A172 (cell line): Measurements from ENCODE around the gene TGFBI. TPM values are rescaled to one million over a fixed set of nuclear protein-coding genes. Genes with fewer than 3 reads are reported as not detected.

Experiments used
- DNase-seq: peaks from one replicate; pipeline ENCODE4 v3.0.0-alpha.2; 2015; ENCODE audit warnings: low spot score
- total RNA-seq: library from RNA; depleted of rRNA; stranded (reverse); fragments of >200 nt; shearing (Covaris generic); gene quantifications from 2 replicates; pipeline ENCODE4 v1.2.3, GENCODE V29; 2014

The TGFBI gene
- total RNA-seq, 1 experiment from 2014 or later = 11.6 TPM

DNA sequence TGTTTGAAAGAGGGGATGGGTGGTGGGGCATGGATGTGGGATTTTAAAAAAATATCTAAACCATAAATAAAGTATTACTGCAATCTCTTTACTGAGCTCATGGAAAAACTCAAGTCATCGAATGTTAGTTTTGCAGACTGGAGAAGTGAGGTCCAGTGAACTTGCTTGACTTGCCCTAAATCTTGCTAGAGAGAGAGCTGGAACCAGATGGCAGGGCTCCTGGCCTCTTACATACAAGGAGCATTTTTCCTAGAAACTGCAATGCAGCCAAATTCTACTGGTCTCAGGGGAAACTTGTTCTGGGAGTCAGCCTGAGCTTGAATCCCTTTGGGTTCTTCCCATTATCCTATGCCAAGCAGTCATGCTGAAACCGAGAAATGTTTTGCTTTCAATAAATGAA, 2.9 kb upstream of the TGFBI start:
- no peak for DNase-seq

DNA sequence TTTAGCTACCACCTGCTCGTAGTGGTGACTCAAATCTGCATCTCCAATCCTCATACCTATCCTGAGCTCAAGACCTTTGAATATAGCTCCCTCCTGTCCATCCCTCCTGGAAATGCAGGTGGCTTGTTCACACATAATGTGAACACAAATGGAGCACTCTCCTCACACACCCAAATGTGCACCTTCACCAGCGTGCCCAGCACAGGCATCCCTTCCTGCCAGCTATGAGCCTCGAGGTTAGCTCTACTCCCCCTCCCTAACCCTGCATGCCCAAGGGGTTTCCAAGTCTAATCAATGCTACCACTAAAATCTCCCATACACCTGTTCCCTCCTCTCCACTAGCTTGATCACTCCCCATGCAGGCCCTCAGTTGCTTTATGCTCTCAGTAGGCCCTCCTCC, 2.2 kb upstream of the TGFBI start:
- no peak for DNase-seq

DNA sequence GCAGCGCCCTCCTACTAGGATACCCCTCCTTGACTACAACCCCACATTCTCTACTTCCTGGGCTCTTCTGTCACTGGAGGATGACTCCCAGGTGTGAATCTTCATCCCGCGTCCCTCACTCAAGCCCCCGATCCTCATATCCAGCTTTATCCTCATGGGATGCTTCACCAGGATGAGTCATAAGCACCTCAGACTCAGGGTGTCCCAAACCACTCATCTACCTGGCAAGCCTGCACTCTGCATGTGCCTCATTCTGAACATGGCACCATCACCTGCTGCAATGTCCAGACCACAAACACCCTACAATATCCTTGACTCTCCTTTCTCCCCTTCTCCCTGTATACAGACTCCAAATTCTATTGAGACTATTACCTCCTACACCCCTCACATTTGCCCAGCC, 1.5 kb upstream of the TGFBI start:
- no peak for DNase-seq

DNA sequence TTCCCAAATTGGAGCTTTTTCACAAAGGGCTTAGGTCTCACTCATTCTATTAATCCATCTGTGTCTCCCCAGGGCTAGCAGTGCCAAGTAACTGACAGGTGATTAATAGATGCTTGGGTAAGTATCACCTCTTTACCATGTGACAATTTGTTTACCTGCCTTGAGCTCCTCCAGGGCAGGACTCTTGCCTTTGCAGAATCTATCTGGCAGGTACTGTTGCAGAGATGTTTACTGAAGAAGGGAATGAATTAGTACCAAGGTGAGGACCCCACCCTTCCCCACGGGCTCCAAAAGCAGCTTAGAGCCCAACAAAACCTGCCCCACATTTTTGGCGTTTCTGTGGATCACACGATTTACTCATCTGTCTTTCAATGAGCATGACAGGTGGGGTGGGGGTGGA, 698 bp upstream of the TGFBI start:
- no peak for DNase-seq

DNA sequence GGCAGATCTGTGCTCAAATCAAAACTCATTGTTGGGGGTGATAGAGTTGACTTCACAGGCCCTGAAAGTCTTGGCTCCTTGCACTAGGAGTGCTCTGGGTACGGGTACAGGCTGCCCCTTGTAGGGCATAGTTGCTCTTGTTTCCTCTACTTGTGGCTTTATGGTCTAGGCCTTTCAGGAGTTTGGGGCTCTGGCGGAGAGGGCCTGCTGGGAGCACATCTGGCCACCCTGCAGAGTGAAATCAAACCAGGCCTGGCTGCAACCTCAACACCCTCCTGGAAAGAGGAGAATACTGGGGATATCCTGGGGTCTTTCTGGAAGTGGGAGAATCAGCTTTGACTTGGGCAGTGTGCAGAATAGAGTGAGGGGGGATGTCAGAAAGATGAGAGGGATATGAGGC, 1.5 kb downstream of the TGFBI start:
- no peak for DNase-seq

DNA sequence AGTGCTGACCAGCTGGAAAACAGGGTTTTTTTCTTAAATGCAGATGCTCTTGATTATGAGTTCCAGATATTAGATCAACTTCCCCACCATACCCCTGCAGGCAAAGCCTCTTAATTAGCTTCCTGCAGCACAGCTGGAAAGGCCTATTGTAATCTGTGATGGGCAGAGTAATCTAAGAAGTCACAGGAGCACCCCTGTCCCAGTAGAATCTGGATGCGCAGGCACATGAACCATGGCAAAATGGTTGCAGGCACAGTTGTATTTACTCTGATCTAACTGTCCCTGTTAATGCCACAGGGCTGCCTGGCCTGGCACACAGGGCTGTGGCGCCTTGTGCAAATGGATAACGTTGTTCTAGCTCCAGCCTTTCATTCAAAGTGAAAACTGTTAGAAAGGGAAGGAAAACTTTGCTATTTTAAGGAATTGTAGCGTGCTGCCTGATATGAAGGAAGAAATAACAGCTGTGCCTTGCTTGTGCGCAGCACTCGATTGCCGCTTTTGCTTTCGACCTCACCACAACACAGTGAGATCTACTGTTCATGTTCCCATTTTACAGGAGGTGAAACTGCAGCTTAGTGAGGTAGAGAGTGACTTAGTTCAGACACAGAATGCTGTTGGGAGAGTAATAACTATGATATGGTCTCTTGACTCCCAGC, 2.3 kb downstream of the TGFBI start:
- DNase-seq = no peak

DNA sequence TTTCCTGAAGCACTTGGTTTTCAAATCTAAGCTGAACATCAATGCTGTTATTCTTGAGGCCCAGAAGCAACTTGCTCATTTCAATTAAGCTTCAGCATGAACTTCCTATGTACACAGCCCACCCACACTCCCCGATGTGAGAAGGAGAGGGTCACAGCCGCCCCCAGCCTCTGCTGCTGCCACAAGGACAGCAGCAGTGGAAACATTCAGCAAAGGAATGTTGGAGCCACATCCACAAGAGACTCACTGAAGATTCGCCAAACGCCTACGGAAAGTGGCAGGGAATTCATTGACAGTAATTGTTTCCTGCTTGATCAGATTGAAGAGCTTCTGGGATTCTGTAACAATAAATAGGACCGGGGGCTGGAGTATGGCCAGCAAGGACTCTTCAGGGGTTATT, 2.9 kb downstream of the TGFBI start:
- DNase-seq = no peak

DNA sequence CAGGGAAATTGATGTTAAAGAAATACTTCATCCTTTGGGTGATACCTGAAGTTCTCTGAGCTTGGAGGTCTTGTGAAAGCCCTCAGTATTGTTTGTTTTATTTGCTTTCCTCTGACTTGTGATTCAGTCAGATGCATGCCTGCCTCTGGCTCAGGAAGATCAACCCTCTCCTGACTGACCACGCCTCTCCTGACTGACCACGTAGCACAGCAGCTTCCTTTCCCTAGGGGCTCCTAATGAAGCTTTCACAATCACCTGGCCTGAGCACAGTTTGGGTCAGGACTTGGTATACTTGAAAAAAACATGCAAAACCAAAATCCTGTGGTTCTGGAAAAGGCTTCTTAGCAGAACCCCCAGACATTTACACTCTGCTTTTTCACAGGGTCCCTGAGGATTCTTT, 3.8 kb downstream of the TGFBI start:
- DNase-seq = peak; percentile 66

DNA sequence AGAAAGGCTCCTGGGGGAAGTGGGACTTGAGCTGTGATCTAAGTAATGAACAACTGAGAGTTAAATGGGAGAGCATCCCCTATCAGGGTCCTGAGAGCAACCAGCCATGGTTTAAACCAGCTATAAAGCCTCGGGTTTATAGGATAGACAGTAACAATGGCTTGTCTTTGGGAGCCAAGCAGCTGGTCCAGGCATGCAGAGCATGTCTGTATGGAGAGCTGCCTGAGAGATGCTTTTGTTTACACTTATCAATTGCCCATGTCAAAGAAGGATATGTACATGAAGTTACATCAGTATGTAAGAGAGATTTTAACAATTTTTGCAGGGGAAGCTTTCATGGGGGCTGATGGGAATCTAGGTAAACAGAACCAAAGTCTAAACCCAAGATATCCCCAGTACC, 4.4 kb downstream of the TGFBI start:
- DNase-seq = no peak

DNA sequence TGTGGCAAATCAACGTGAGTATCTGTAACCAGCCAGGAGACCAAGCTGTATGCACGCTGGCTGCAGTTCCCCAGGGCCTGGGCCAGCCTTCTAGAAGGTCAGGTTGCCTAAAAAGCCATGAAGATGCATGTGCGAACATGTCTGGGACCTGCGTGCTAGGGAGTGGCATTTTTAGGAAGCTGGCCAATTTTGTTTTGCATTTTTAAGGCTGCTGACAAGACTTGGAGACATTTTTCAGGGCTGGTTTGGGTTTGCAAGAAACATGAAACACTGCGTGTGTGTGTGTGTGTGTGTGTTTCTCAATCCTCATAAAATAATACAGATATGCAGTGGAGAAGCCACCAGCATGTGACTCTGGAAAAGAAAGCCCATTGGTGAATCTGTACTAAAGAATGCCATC, 5.1 kb downstream of the TGFBI start:
- no peak for DNase-seq

DNA sequence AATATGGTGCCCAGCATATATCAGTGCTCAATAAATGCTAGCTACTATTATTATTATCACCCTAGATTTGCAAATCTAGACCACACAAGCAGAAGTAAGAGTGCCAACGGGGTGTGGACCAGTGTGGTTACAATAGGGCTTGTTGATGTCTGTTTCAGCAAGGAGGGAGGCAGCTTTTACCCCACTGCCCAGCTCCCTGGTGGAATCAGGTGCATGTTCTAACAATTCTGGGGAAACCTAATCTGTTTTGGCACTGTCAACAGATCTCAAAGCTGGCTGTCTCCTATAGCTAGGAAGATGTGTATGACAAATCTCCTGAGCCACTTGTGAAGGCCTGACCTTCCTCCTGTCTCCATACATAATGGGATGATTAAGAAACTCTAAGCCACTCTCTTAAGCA, 5.7 kb downstream of the TGFBI start:
- no peak for DNase-seq

DNA sequence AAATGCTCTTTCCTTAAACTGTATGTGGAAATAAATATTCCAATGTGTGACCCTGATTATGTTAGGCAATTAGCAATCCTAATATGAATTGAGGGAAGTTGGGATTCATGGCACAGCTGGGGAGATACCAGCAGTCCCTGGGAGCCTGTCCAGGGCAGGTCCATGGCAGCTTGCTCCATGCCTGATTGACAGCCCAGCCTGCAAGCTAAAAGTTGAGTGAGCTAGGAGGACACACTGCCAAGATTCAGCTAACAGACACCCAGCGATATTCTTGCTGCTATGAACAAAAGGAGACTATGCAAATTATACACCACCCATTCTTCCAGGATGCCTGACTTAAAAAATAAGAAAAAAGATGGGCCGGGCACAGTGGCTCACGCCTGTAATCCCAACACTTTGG, 6.2 kb downstream of the TGFBI start:
- DNase-seq = no peak

DNA sequence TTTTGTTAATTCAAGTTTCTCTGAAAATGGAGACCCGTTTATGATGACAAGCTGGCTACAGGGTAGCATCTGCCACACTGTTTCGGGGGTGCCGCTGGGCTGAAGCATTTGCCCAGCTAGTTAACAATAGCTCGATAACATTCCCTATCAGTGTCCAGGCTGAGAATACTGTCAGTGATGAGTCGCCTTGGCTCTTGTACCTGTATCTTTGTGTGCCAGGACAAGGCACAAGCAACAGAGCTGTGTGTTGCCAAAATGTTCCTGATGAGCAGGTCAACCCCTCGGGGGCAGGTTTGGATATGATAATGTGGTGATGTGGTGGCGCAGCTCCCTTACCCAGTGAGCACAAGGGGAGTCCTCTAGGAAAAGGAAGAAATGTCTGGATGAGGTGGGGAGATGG, 7.0 kb downstream of the TGFBI start:
- peak; percentile 43 for DNase-seq

DNA sequence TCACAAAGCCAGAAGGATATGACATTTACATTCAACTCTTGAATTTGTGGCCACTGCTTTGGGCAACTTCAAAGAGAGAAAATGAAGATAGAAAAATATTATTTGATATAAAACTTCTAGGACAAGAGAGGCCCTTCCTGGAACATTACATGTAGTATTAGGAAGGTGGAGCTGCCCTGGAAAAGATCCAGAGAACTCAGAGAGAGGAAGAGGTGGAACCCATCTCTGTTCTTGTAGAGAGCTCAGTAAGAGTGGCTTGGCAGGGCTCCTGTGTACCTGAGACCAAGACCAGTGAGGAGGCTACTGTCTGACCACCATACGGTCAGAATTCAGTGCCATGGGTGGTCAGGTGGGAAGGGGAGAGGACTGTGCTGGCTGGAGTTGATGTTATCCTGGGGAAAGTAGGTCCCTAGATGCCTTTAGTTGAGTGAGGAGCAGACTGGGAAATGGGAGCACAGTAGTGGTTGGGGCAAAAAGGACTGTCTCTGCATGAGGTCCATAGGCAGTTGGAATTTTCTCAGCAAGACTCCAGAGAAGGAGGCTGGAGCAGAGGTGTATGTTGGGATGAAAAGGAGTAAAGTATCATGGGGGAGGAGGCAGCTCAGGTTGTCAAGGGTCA, 7.6 kb downstream of the TGFBI start:
- no peak for DNase-seq

DNA sequence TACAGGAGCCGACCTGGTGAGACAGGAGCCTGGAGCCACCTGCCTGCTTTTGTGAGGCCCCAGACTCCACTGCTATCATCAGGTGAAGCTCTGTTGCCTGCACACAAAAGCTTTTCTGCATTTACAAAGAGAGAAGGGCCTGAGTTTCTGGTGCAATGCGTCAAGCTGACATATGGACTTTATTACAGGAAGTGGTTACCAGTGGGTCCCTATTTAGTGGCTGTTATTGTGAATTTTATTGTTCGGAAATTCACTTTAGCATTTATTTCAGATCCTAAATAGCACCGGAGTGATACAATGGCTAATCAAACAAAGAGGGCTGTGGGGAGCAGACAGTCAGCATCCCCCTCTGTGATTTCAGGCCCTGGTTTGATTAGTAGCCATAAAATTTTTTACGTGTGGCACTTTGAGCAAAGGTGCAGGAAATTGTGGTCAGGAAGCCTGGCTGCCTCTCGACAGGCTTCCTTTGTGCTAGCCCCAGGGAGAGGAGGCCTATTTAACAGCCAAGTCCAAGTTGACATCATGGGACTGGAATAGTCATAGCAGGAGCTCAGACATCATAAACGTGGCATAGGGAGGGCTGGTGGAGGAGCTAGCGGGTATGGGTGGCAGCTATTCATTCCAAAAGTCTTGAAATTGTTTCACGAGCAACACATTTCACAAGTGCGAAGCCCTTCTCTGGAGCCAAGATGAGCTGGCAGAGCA, 8.4 kb downstream of the TGFBI start:
- peak; percentile 98 for DNase-seq

DNA sequence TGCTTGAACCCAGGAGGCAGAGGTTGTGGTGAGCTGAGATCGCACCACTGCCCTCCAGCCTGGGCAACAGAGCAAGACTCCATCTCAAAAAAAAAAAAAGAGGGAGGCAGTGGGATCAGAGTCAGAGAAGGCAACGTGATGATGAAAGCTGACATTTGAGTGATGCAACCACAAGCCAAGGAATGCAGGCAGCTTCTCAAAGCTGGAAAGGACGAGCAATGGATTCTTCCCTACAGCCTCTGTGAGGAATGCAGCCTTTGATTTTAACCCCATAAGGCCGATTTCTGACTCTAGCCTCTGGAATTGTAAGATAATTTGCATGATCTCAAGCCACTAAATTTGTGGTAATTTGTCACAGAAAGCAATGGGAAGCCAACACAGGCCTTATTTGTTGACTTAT, 9.8 kb downstream of the TGFBI start:
- no peak for DNase-seq

DNA sequence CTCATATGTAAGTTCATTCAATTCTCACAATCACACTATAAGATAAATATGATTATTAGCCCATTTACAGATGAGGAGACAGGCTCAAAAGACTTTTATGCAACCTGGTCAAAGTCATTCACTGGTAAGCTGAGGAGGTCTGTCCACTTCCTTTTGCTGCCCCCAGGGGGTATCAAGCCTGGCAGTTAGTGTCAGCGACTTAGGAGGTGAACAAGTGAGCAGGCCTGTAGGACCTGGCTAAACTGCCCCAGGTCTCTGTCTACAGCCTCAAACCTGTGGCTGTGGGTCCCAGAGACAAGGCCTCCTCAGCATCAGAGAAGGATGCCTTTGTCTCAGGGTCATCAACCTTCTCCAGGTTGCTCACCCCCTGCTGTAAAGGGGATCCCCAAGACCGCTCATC, 10.4 kb downstream of the TGFBI start:
- no peak for DNase-seq

DNA sequence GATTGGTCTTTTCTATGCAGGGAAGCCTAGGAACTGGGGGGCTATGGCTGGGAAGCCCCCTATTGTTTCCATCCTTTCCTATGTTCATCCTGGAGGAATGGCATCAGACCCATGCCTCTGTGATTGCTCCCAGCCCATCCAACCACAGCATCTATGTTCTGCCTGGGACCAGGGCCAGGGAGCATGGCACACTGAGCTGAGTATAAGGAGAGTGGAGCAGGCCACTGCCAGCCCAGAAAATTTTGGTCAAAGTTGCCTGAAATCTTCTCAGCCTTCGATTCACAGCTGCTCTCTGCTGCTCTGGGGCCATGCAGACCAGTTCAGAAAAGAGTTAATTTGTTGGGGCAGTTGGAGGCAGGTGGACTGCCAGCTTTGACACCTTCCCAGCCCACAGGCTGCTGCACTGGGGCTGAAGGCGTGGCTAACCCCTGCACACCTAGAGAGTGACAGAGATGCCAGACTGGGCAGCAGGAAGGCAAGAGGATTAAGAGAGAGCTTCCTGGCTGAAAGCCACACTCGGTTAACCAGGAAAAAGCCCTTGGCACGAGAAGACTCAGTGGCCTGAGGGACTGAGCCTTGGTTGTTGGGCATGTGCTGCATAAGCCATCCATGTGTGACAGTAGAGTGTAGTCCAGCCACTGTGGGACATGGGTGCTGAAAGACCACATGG, 12.1 kb downstream of the TGFBI start:
- DNase-seq = peak; percentile 68

DNA sequence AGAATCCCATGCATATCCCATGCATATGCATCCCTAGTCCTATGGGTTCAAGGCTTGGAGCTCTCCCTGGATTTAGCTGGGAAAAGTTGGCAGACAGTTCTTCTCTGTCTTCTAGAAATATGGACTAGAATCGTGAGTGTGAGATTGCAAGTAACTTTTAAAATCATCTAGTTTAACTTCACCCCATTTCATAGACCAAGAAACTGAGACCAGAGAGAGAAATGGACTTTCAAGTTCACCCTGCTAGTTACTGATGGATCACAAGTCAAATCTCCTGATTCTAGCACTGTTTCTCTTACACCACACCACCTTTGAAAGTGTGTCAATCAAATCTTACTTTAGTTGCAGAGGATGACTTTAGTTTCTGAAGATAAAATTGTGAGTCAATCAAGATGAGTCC, 13.4 kb downstream of the TGFBI start:
- DNase-seq = no peak

DNA sequence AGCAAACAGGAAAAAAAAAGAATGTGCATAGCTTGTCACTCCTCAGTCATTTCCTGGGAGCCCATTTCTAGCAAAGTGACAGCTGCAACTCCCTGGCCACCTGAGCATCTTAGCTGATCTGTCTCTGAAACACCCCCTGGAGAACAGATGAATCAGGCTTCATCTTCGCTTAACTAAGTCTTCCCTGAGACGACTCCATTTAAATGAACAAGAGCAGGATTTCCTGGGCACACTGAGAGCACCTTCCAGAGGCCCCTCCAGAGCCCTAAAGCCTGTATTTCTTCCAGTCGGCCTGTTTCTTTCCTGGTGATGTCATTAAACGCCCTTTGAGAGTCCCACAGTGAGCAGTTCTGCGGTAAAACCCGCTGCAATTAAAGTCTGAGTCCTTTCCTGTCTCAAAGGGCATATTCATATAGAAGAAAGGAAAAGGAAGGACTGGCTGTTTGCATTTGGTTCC, 13.9 kb downstream of the TGFBI start:
- DNase-seq = peak; percentile 89

DNA sequence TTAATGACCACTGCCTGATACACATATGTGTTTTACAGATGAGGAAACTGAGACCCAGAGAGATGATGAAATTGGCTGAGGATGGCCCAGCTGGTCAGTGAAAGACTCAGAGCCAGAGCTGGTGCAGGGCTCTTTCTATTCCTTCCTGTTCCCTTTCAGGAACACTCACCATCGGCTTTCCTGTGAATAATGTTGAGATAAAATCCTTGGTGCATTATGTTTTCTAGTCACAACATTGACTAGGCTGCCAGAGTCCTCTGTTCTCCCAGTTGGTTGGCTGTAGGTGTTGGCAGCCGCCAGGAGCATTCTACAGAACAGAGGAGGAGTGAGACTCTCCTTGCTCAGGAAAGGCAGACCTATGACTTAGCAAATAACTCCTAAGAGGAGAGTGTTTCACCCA, 14.8 kb downstream of the TGFBI start:
- DNase-seq = no peak

DNA sequence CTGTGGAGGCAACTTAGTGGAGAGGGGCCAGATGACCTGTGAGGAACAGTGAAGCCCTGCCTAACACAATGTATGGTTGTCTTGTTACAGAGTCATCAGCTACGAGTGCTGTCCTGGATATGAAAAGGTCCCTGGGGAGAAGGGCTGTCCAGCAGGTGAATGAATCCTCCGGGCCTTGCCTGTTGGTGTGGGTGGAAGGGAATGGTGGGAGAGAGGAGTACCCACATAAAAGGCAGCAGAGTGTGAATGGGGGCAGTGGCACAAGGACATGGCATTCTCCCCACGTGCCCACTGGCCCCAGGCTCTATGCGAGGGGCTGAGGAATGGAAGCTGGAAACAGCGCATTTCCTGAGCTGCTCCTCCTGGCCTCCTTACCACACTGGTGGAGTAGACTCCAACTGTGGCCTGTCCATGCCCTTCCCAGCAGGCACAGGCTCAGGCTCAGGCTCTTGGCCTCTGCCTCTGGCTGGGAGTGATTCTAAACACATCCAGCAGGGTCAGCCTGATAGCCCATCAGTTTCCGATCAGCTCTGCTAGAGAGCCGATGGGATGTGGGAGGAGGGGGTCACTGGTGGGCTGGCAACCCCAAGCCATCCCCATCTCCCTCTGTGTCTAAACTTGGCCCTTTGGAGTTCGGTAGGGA, 15.3 kb downstream of the TGFBI start:
- no peak for DNase-seq
